CD4-positive, alpha-beta memory T cell (primary cell): ENCODE results near the gene DIP2C. TPM values are rescaled to one million over a fixed set of nuclear protein-coding genes. Genes with fewer than 3 reads are reported as not detected.
"Not testable (repeated sequence)": the region's sequence is repeated elsewhere in the genome, so short reads cannot be mapped to it uniquely, and the experiment has no call there.

ENCODE experiments used
- CTCF ChIA-PET: fragments of 350-600 bp; sonication (Branson Sonifier 250); formaldehyde crosslinking; loops from one replicate; lab custom pipeline; 2021; ENCODE audit warnings: inconsistent platforms; ENCODE audit not compliant: partially characterized antibody; lab: Charles Lee
- POLR2A ChIA-PET: fragments of 350-600 bp; sonication (Branson Sonifier 250); formaldehyde crosslinking; loops from one replicate; lab custom pipeline; 2021; ENCODE audit not compliant: partially characterized antibody; lab: Charles Lee
- DNase-seq, 5 donors: peaks; one replicate each; pipeline versions ENCODE4 v3.0.0 to v3.0.0-alpha.2; 2020 to 2022; ENCODE audit warnings: mixed read lengths in 1 of 5
- H3K27ac ChIP-seq: one replicate; pipeline ENCODE4 v1.7.0; 2013; ENCODE audit warnings: low read depth, low read length
- H3K27me3 ChIP-seq: 2 replicates; pipeline ENCODE4 v1.7.0; 2013; ENCODE audit warnings: mild to moderate bottlenecking, low read length, moderate library complexity; ENCODE audit not compliant: insufficient read depth
- H3K36me3 ChIP-seq: 2 replicates; pipeline ENCODE4 v1.7.0; 2013; ENCODE audit warnings: mild to moderate bottlenecking, low read length, moderate library complexity; ENCODE audit not compliant: insufficient read depth
- H3K4me1 ChIP-seq: 2 replicates; pipeline ENCODE4 v1.7.0; 2013; ENCODE audit warnings: mild to moderate bottlenecking, low read length, moderate library complexity; ENCODE audit not compliant: insufficient read depth
- H3K4me3 ChIP-seq, 2 donors: one replicate each; pipeline ENCODE4 v1.7.0; 2013; ENCODE audit warnings: low read length in 2 of 2, mild to moderate bottlenecking in 1 of 2
- H3K9me3 ChIP-seq, 2 donors: one replicate each; pipeline ENCODE4 v1.7.0; 2013; ENCODE audit warnings: low read length in 2 of 2, control low read depth in 1 of 2; ENCODE audit not compliant: control insufficient read depth in 1 of 2
- H3K27ac Mint-ChIP-seq, 7 donors: one replicate each; pipeline ENCODE4 v1.8.0; 2020 to 2021; ENCODE audit warnings: mixed read lengths in 7 of 7, mild to moderate bottlenecking in 6 of 7, inconsistent platforms in 3 of 7, moderate library complexity in 3 of 7
- H3K27me3 Mint-ChIP-seq, 2 donors: one replicate each; pipeline ENCODE4 v1.8.0; 2020 to 2021; ENCODE audit warnings: mixed read lengths in 2 of 2
- H3K36me3 Mint-ChIP-seq, 2 donors: one replicate each; pipeline ENCODE4 v1.8.0; 2020 to 2021; ENCODE audit warnings: mixed read lengths in 2 of 2, inconsistent platforms in 1 of 2, mild to moderate bottlenecking in 1 of 2
- H3K4me1 Mint-ChIP-seq, 4 donors: one replicate each; pipeline ENCODE4 v1.8.0; 2020 to 2021; ENCODE audit warnings: mixed read lengths in 4 of 4, mild to moderate bottlenecking in 1 of 4
- H3K4me3 Mint-ChIP-seq, 8 donors: one replicate each; pipeline ENCODE4 v1.8.0; 2020 to 2021; ENCODE audit warnings: mixed read lengths in 8 of 8, mild to moderate bottlenecking in 7 of 8, moderate library complexity in 6 of 8, inconsistent platforms in 3 of 8
- H3K9me3 Mint-ChIP-seq, 8 donors: one replicate each; pipeline ENCODE4 v1.8.0; 2020 to 2021; ENCODE audit warnings: mixed read lengths in 8 of 8, mild to moderate bottlenecking in 5 of 8, inconsistent platforms in 3 of 8, moderate library complexity in 1 of 8
- intact Hi-C: fragments of 100-400 bp; cut with micrococcal nuclease; formaldehyde crosslinking; loops from one replicate; pipeline ENCODE4 v1.15.1; 2023
- polyA plus RNA-seq, 2 donors: library from polyadenylated mRNA; unstranded; fragments of 300-500 nt; fragmentation: Illumina TruSeq; gene quantifications; one replicate each; pipeline ENCODE4 v1.2.3, GENCODE V29; 2021
- total RNA-seq, 2 experiments: library from RNA; stranded (reverse); gene quantifications; one replicate each; pipeline ENCODE4 v1.2.3, GENCODE V29; 2021

Gene DIP2C
- total and polyA plus RNA-seq, 4 experiments from 2014 or later: 1.1 to 6.0 (median 3.9) TPM

DNA sequence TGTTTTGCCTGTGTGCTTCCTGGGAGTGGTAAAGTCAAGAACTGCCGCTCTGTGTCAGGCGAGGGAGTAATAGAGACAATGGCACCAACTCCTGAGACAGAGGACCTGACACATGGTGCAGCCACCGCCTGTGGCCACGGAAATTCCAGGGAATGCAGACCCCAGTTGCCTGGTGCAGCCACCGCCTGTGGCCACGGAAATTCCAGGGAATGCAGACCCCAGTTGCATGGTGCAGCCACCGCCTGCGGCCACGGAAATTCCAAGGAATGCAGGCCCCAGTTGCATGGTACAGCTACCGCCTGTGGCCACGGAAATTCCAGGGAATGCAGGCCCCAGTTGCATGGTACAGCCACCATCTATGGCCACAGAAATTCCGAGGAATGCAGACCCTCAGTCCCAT, 8.7 kb downstream of the DIP2C start:
- no peaks in the 10 kb centered on the region for H3K9me3 Mint-ChIP-seq
- H3K27me3 Mint-ChIP-seq: peaks cover 4 to 10% of the 10 kb centered on the region in 2 donors
- H3K27ac Mint-ChIP-seq: no peak overlapping the region
- Histone ChIP-seq H3K4me1 (no peaks in the 10 kb centered on the region), H3K27ac (no peak overlapping the region), H3K4me3 (no peak overlapping the region), H3K27me3 (no peaks in the 10 kb centered on the region), H3K9me3 (no peaks in the 10 kb centered on the region), H3K36me3 (no peaks in the 10 kb centered on the region)
- ChIA-PET CTCF (no interaction called here), POLR2A (no interaction called here)
- H3K36me3 Mint-ChIP-seq: no peaks in the 10 kb centered on the region
- H3K4me3 Mint-ChIP-seq: no peak overlapping the region
- intact Hi-C loops: no loop called here
- no peaks in the 10 kb centered on the region for H3K4me1 Mint-ChIP-seq
- DNase-seq: no peak

DNA sequence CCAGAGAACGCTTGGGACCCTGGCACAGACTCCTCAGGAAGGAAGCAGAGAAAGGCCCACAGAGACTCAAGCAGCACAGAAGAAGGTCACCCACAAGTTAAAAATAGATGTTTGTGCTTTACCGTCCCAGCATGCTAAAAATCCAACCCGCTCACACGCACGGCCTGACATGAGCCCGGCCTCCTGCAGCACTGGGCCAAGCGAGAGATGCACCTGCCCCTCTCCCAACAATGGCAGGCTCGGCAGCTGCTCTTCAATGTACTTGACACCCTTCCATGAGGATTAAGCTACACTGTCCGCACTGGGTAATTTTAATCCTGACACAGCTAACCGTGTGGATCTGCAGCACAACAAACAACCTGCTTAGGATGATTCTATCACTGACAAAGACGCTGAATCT, 9.3 kb downstream of the DIP2C start:
- CTCF ChIA-PET: no interaction called here
- no peaks in the 10 kb centered on the region for H3K36me3 ChIP-seq
- POLR2A ChIA-PET: no interaction called here
- Mint-ChIP-seq H3K27ac (no peak overlapping the region), H3K36me3 (no peaks in the 10 kb centered on the region), H3K9me3 (no peaks in the 10 kb centered on the region), H3K4me1 (no peaks in the 10 kb centered on the region), H3K4me3 (no peak overlapping the region), H3K27me3 (peaks cover 4 to 7% of the 10 kb centered on the region in 2 donors)
- no peaks in the 10 kb centered on the region for H3K9me3 ChIP-seq
- H3K27ac ChIP-seq: no peak overlapping the region
- intact Hi-C loops: no loop called here
- no peaks in the 10 kb centered on the region for H3K4me1 ChIP-seq
- H3K4me3 ChIP-seq: no peak overlapping the region
- no peaks in the 10 kb centered on the region for H3K27me3 ChIP-seq
- DNase-seq: no peak

DNA sequence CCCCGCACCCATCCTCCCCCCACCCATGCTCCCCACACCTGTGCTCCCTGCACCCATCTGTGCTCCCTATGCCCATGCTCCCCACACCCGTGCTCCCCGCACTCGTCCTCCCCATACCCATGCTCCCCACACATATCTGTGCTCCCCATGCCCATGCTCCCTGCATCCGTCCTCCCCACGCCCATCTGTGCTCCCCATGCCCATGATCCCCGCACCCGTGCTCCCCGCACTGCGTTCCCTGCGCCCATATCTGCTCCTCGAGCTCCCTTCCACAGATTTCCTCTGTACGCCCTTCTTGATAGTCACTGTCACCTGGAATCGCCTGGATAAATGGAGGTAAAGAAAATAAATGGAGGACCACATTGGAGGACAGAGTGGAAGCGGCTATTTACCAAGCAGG, 9.9 kb downstream of the DIP2C start:
- H3K4me3 ChIP-seq: no peak overlapping the region
- POLR2A ChIA-PET: no interaction called here
- DNase-seq: no peak
- Mint-ChIP-seq H3K27me3 (peaks cover 4 to 6% of the 10 kb centered on the region in 2 donors), H3K4me1 (no peaks in the 10 kb centered on the region), H3K36me3 (no peaks in the 10 kb centered on the region), H3K9me3 (no peaks in the 10 kb centered on the region), H3K4me3 (no peak overlapping the region), H3K27ac (no peak overlapping the region)
- no peaks in the 10 kb centered on the region for H3K27me3 ChIP-seq
- intact Hi-C loops: no loop called here
- CTCF ChIA-PET: no interaction called here
- H3K4me1 ChIP-seq: no peaks in the 10 kb centered on the region
- H3K9me3 ChIP-seq: no peaks in the 10 kb centered on the region
- no peaks in the 10 kb centered on the region for H3K36me3 ChIP-seq
- H3K27ac ChIP-seq: no peak overlapping the region

DNA sequence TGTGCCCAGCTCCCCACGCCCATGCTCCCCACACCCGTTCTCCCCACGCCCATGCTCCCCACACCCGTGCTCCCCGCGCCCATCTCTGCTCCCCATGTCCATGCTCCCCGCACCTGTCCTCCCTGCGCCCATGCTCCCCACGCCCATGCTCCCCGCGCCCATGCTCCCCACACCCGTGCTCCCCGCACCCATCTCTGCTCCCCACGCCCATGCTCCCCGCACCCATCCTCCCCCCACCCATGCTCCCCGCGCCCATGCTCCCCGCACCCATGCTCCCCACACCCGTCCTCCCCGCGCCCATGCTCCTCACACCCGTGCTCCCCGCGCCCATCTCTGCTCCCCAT, 10.8 kb downstream of the DIP2C start:
- H3K27me3 ChIP-seq, H3K27me3 Mint-ChIP-seq, H3K4me3 Mint-ChIP-seq, H3K27ac Mint-ChIP-seq, intact Hi-C loops, H3K27ac ChIP-seq, CTCF ChIA-PET, H3K4me3 ChIP-seq, H3K36me3 ChIP-seq, H3K36me3 Mint-ChIP-seq, POLR2A ChIA-PET, H3K4me1 ChIP-seq, H3K9me3 ChIP-seq, DNase-seq, H3K9me3 Mint-ChIP-seq, H3K4me1 Mint-ChIP-seq: not testable (repeated sequence)

DNA sequence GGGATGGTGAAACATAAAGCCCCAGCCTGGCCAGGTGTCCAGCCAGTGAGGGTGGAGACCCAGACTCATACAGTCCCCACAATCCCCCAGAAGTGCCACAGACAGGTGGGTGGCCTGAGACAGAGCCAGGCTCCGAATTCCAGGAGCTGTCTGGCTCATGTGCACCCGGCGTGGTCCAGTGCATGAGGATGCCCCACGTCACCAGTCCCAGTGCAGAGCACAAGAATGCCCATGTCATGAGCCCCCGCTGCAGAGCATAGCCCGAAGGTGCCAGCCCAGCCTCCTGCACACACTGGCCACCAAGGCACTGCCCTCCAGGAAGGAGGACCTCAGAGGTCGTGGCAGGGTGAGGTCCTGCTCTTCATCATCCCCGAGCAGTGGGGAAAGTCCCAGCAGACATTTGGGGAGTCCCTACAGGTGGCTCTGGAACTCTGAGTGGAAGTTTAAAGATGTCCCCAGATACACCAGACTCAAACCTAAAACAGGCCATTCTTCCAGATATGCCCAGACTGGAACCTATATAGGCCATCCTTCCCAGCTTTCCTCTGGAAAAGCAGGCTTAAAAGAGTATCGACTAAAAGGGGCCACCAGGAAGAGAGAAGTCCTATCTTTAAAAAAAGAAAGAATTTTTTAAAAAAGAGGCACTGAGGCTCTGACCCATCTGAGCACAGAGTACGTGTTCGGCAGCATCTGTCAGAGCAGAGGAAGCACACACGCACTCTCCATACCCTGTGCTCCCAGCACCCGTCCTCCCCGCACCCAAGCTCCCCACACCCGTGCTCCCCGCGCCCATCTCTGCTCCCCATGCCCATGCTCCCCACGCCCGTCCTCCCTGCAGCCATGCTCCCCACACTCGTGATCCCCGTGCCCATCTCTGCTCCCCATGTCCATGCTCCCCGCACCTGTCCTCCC, 11.5 kb downstream of the DIP2C start:
- Mint-ChIP-seq H3K4me1 (no peaks in the 10 kb centered on the region), H3K9me3 (no peaks in the 10 kb centered on the region), H3K36me3 (no peaks in the 10 kb centered on the region), H3K4me3 (no peak overlapping the region), H3K27ac (no peak overlapping the region), H3K27me3 (peaks cover 5 to 6% of the 10 kb centered on the region in 2 donors)
- intact Hi-C loops: no loop called here
- H3K36me3 ChIP-seq: no peaks in the 10 kb centered on the region
- no peak overlapping the region for H3K4me3 ChIP-seq
- H3K27ac ChIP-seq: no peak overlapping the region
- H3K27me3 ChIP-seq: no peaks in the 10 kb centered on the region
- no peaks in the 10 kb centered on the region for H3K9me3 ChIP-seq
- H3K4me1 ChIP-seq: no peaks in the 10 kb centered on the region
- ChIA-PET CTCF (no interaction called here), POLR2A (no interaction called here)
- DNase-seq: no peak

DNA sequence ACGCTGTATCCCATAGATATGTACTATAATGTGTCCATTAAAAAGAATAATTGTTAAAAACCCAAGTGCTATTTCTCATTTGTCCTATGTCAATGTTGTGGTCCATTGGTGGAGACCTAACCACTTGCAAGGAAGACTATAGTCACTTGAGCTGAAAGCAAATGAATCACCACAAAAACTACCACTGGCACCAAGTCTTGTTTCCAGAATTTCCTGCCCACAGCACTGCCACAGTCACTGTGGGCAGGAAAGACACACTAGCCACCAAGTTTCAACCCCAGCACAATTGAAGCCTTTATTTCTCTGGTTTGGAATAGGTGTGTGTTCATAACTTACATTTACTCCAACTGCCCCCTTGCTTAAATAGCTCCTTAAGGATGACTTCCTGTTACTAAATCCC, 12.4 kb downstream of the DIP2C start:
- H3K27ac Mint-ChIP-seq: no peak overlapping the region
- Histone ChIP-seq H3K27me3 (no peaks in the 10 kb centered on the region), H3K4me1 (no peaks in the 10 kb centered on the region), H3K9me3 (no peaks in the 10 kb centered on the region), H3K36me3 (no peaks in the 10 kb centered on the region), H3K4me3 (no peak overlapping the region), H3K27ac (no peak overlapping the region)
- intact Hi-C loops: no loop called here
- H3K9me3 Mint-ChIP-seq: peaks cover 0 to under 1% (median 0%) of the 10 kb centered on the region in 8 donors
- no peak overlapping the region for H3K4me3 Mint-ChIP-seq
- H3K27me3 Mint-ChIP-seq: peaks cover 6% of the 10 kb centered on the region in 2 donors
- H3K4me1 Mint-ChIP-seq: peaks cover 0 to 1% (median 0%) of the 10 kb centered on the region in 4 donors
- DNase-seq: no peak
- no peaks in the 10 kb centered on the region for H3K36me3 Mint-ChIP-seq
- ChIA-PET POLR2A (no interaction called here), CTCF (no interaction called here)

DNA sequence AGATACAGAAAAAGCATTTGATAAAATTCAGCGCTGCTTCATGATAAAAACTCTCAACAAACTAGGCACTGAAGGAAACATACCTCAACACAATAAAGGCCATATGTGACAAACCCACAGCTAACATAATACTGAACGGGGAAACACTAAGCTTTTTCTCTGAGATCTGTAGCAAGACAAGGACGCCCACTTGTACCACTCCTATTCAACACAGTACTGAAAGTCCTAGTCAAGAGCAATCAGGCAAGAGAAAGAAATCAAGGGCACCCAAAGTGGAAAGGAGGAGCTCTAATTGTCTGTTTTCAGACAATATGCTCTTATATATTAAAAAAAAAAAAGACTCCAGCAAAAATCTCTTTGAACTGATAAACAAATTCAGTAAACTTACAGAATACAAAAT, 13.3 kb downstream of the DIP2C start:
- Mint-ChIP-seq H3K4me3 (no peak overlapping the region), H3K27me3 (peaks cover 6 to 9% of the 10 kb centered on the region in 2 donors), H3K9me3 (peaks cover 0 to 4% (median 0%) of the 10 kb centered on the region in 8 donors), H3K4me1 (peaks cover 0 to 4% (median 0%) of the 10 kb centered on the region in 4 donors), H3K36me3 (no peaks in the 10 kb centered on the region), H3K27ac (no peak overlapping the region)
- intact Hi-C loops: no loop called here
- no peaks in the 10 kb centered on the region for H3K36me3 ChIP-seq
- POLR2A ChIA-PET: no interaction called here
- no peaks in the 10 kb centered on the region for H3K9me3 ChIP-seq
- no peaks in the 10 kb centered on the region for H3K4me1 ChIP-seq
- H3K4me3 ChIP-seq: no peak overlapping the region
- CTCF ChIA-PET: no interaction called here
- H3K27ac ChIP-seq: no peak overlapping the region
- H3K27me3 ChIP-seq: no peaks in the 10 kb centered on the region
- DNase-seq: no peak
